AG20443 (cell line): ENCODE data around the gene PPM1J.
A peak's percentile ranks its signal among the peaks of the same experiment; 100 is the strongest.

Experiments used
- DNase-seq: peaks from one replicate; pipeline ENCODE4 v3.0.0; 2012; ENCODE audit warnings: low spot score, mixed read lengths

The PPM1J gene

DNA sequence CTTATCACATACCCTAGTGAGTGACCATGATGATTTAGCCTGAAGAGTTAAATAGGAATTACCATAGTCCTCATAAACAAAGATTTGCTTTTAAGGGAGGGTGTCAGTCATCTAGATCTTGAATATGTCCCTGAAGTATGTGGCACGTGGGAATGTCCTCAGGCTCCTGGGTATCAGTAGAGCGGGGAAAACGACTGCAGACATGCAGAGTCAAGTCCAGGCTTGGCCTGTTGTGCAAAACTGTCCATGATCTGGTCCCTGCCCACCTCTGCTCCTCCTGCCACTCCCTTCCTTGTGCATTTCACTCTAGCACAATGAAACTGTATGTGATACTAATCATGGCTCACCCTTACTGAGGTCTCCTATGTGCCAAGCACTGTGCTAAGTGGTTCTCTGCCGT lies 27.8 kb downstream of the PPM1J start:
- DNase-seq: no peak

DNA sequence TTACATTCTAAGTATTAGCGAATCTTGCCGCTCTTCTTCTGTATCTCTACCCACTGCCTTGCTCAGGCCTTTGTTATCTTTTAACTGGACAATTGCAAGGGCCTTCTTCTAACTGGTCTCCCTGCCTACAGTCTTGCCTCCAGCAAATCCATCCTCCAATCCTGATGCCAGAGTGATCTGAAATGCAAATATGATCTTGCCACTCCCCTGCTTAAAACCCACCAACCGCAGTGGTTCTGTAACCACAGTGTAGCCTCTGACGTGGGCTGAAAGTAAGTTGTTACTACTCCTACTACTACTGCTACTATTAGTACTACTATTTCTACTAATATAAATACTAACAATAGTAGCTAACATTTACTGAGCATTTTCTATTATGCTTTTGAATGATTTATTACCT lies 28.3 kb downstream of the PPM1J start:
- DNase-seq: no peak

GRCh38 chr1:112686417-112686816 lies 28.7 kb downstream of the PPM1J start:
- DNase-seq: no peak

DNA sequence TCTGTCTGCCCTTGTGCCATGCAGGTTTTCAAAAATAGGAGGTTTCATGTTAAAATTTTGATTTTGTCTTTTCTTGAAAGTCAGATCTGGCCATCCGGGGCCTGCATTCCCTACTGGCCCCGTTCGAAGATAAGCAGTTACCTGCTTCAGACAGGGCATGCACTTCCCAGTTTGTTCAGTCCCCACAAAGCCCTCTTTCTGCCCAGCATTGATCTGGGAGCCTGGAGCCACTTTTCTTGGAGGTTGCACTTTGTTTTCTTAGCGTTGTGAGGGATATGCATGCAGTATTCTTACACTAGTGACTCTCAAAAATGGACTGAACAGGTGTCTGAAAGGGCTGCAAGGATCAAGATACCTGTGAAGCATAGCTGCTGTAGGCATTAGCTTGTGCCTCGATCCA lies 29.2 kb downstream of the PPM1J start:
- no peak for DNase-seq

GRCh38 chr1:112678605-112679004 lies 36.5 kb downstream of the PPM1J start:
- DNase-seq: no peak

- no peak for DNase-seq
Measured at GRCh38 chr1:112677501-112677900, 37.6 kb downstream of the PPM1J start.

DNA sequence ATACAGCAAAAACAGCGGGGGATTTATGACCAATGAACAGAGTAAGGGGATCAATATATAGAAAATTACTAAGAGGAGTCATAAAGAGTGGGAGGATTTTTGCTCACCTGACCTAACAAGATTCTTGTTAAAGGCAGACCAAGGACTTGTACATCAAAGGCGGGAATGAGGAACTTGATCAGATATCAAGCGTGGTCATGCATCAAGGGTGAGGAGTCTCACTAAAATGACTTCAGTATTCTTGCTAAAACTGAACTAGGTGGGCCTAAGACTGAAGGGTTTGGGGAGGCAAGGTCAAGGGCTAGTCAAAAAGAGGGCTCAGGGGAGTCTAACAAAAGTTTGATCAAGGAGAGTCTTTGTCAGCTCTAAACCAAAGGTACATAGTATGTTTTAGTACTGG lies 38.6 kb downstream of the PPM1J start:
- no peak for DNase-seq

DNA sequence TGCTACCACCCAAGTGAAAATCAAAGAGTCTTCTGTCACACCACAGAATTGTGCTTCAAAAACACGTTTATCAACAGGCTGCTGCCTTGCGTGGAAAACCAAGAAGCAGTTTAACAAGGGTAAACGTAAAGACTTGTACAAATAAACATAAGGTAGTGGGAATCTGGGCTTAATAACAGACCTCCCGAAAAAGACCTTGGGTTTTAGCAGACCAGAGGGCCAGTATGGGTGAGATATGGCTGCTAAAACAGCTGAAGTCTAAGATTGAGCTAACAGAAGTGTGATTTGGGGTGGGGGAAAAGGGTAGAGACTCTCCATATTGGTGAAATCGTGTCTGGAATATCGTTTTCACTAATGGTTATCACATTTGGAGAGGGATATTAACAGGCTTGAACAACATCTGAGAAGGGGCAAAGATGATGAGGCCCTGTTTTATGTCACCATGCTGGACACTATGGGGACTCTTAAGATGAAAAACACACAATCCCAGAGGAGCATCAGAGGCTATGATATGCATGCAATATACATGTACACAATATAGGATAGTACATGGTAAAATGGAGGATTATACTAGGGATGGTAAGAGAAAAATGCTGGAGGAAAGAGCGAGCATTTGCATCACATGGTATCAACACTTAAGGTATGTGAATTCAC lies 39.3 kb downstream of the PPM1J start:
- DNase-seq: no peak

- peak; percentile 73 for DNase-seq
Measured at GRCh38 chr1:112674986-112675727, 40.0 kb downstream of the PPM1J start.

DNA sequence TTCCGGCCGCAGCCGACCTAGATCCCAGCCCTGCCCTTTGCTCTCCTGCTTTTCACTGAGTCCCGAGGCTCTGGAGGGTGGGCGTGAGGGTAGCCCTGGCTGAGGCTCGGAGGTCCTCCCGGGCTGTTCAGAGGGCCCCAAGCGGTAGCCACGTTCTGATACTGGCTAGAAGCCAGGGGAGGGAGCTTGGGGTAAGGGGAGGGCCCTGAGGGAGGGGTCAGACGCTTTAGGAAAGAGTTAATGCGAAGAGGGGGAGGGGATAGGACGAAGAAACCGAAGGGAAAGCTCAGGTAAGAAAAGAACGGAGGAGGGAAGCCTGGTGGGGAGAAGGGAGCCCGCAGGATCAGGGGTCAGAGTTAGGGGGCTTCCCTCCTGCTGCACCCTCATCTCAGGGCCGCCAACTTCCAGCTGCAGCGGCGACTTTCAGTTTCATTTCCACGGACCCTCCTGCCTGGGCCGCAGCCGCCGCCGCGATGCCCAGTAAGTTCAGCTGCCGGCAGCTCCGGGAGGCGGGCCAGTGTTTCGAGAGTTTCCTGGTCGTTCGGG lies 40.6 kb downstream of the PPM1J start, which contains the start of gene MOV10:
MOV10 (plus strand) TSS at position 220 of the 546 bp plus-strand sequence; CDS start at position 474, 254 bp downstream.
- peak; percentile 78 for DNase-seq

GRCh38 chr1:112673592-112674439 lies 41.3 kb downstream of the PPM1J start:
- peak; percentile 66 for DNase-seq

DNA sequence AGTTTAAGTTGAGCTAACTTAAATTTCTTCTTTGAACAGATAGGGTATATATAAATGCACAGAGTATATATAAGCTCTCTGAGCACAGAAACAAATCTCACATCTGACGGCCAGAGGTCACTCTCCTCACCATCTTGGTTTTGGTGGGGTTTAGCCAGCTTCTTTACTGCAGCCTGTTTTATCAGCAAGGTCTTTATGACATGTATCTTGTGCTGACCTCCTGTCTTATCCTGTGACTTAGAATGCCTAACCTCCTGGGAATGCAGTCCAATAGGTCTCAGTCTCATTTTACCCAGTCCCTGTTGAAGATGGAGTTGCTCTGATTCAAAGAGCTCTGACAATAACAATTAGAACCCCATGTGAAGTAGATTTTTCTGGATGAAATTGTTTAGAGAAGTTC lies 42.3 kb downstream of the PPM1J start:
- DNase-seq: no peak

DNA sequence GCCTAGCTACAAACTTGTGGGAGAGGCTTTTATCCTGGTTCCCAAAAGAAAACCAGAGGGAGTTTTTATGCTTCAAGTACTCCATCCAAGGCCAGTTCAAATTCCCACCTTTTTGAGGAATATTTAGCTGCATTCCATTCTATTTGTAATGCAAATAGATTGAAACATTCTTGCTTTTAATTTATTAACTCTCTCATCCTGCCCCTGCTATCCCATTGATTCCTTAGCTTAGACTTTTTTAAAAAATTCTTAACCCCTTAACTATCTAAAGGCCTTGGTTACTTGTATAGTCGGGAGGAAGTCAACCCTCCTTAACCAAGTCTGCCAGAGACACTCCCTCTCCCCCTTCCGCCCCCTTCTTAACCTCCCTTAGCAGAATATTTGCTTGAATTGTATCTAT lies 43.1 kb downstream of the PPM1J start:
- no peak for DNase-seq

DNA sequence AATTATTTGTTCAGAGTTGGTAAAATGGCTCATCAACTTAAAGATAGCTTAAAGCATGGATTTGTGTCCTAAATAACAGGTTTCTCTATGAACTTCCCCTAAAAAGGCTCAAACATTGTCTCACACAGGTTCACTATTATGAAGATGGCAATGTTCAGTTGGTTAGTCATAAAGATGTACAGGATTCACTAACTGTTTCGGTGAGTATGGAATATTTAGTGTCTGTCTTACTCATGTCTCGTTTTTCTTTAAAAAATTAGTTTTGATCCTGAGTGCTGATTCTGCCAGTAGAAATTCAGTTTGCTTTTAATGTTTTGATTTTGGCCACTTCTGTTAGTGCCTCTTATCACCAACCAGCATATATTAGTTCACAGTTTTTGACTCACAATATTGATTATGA lies 48.2 kb downstream of the PPM1J start:
- no peak for DNase-seq

DNA sequence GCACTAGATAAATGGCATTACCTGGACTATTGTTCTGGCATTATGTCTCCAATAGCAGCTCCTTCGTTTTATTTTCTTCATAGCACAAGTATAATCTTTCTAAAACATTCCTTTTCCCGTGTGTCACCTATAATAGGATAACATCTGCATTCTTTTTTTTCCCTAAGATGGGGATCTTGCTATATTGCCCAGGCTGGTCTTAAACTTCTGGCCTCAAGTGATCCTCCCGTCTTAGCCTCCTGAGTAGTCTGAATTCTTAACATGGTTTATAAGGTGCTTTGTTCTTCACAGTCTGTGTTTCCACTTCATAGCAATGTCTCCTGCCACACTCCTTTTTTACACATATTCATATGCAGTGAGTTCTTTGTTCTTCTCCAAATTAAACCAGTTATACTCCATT lies 49.3 kb downstream of the PPM1J start:
- DNase-seq: no peak
